WERI-Rb-1 (cell line): ENCODE measurements around the gene CSTF3.

Source experiments
- DNase-seq: peaks from one replicate; pipeline ENCODE4 v3.0.0-alpha.2; 2020
- H3K27ac ChIP-seq: fragments of 250-450 bp; sonication (Bioruptor Pico); 2 replicates; pipeline ENCODE4 v1.5.1; 2020; ENCODE audit warnings: mild to moderate bottlenecking, moderate library complexity
- H3K27me3 ChIP-seq: fragments of 250-450 bp; sonication (Bioruptor Pico); 2 replicates; pipeline ENCODE4 v1.5.1; 2021; ENCODE audit warnings: mild to moderate bottlenecking, low read depth, moderate library complexity; ENCODE audit not compliant: insufficient read depth, severe bottlenecking
- H3K36me3 ChIP-seq: fragments of 250-450 bp; sonication (Bioruptor Pico); 2 replicates; pipeline ENCODE4 v1.5.1; 2020; ENCODE audit warnings: mild to moderate bottlenecking, moderate library complexity
- H3K4me3 ChIP-seq: 2 replicates; pipeline ENCODE4 v1.5.1; 2011; ENCODE audit warnings: low read depth, mild to moderate bottlenecking, control low read depth, low read length
- H3K9me3 ChIP-seq: fragments of 250-450 bp; sonication (Bioruptor Pico); 2 replicates; pipeline ENCODE4 v1.5.1; 2021; ENCODE audit warnings: mild to moderate bottlenecking, moderate library complexity; ENCODE audit not compliant: severe bottlenecking
- CTCF ChIP-seq: IDR thresholded peaks from 2 replicates; pipeline ENCODE4 v1.5.1; 2011; ENCODE audit warnings: low read depth, mild to moderate bottlenecking, control low read depth, inconsistent platforms, low read length

The CSTF3 gene

GRCh38 chr11:33161120-33162005 is at the start of gene CSTF3:
Gene CSTF3, minus strand, starts transcription at chr11:33161480. Its CDS starts 155 bp downstream, at chr11:33161325.
- H3K9me3 ChIP-seq: peaks cover 10% of the 10 kb centered on the region
- peak within 1 kb of the TSS; percentile 100 for H3K4me3 ChIP-seq
- DNase-seq: peak; percentile 100
- H3K36me3 ChIP-seq: peaks cover 27% of the 10 kb centered on the region
- H3K27me3 ChIP-seq: no peaks in the 10 kb centered on the region
- peak; percentile 24; the same call in 1 of the 2 replicates for TF ChIP-seq CTCF
- peak within 1 kb of the TSS; percentile 95 for H3K27ac ChIP-seq

DNA sequence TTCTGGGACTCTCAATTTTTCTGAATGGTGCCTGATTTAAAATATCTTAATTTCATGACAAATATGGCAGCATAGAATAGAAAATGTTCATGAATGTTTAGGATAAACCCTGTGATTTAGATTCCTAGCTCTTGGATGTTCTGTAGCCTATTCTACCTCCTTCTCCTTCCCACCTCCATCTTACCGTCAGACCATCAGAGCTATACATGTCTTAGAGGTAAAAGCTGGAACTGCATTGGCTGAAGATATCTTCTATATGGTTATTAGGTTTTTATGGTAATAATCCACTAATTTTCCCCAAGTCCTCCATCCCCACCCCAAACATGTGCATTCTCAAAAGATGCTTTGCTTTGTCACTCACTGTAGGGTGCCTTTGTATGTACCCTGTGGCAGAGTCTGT is 46.9 kb upstream of the CSTF3 start:
- Histone ChIP-seq H3K36me3 (no peaks in the 10 kb centered on the region), H3K4me3 (no peak overlapping the region), H3K27me3 (no peaks in the 10 kb centered on the region), H3K9me3 (no peaks in the 10 kb centered on the region), H3K27ac (no peak overlapping the region)
- DNase-seq: no peak
- TF ChIP-seq CTCF: no peak

DNA sequence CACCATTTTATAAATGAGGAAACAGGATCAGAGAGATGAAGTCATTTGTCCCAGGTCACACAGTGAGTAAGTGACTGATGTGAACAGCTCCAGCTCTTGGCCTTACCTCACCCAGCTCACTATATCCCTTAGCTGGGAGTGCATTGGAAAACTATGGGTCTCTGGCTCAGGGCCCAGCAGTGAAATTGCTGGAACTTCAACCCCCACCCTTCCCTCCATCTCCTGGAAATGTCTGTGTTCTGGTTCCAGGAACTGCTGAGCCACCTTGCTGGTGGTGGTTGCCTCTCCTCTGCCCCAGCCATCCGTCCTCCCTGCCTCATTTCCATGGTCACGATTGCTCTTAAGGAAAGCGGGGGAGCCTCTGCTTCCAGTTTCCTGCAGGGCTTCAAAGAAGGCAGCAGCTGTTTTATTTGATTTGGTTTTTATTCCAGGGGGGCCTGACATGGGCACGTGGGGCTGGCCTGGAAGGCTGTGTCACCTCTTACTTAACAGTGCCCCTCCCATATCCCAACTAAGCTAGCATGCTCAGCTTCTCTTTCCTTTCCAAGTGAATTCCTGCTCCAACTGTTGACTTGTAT is 46.2 kb upstream of the CSTF3 start:
- H3K9me3 ChIP-seq: no peaks in the 10 kb centered on the region
- H3K27me3 ChIP-seq: no peaks in the 10 kb centered on the region
- no peaks in the 10 kb centered on the region for H3K36me3 ChIP-seq
- no peak overlapping the region for H3K27ac ChIP-seq
- H3K4me3 ChIP-seq: no peak overlapping the region
- no peak for DNase-seq
- no peak for TF ChIP-seq CTCF

GRCh38 chr11:33197915-33198727 is 36.8 kb upstream of the CSTF3 start:
- no peak for TF ChIP-seq CTCF
- no peaks in the 10 kb centered on the region for H3K36me3 ChIP-seq
- H3K27ac ChIP-seq: no peak overlapping the region
- H3K9me3 ChIP-seq: no peaks in the 10 kb centered on the region
- DNase-seq: no peak
- no peaks in the 10 kb centered on the region for H3K27me3 ChIP-seq
- H3K4me3 ChIP-seq: no peak overlapping the region

GRCh38 chr11:33195462-33196173 is 34.3 kb upstream of the CSTF3 start:
- H3K36me3 ChIP-seq: no peaks in the 10 kb centered on the region

More at GRCh38 chr11:33195462-33196173, 34.3 kb upstream of the CSTF3 start:
- Histone ChIP-seq H3K9me3 (no peaks in the 10 kb centered on the region), H3K27ac (no peak overlapping the region), H3K27me3 (no peaks in the 10 kb centered on the region), H3K4me3 (no peak overlapping the region)
- DNase-seq: no peak
- TF ChIP-seq CTCF: no peak
